Stimulated activated CD4-positive, alpha-beta T cell treated with anti-CD3 and anti-CD28 coated beads, Interleukin-2, amount 100 ng/mL, for 4 hours (primary cell): Measurements from ENCODE around the gene FOXA3.

Experiments used
- DNase-seq: peaks from one replicate; pipeline ENCODE4 v3.0.0-alpha.2; 2020; ENCODE audit warnings: low read depth

The FOXA3 gene

DNA sequence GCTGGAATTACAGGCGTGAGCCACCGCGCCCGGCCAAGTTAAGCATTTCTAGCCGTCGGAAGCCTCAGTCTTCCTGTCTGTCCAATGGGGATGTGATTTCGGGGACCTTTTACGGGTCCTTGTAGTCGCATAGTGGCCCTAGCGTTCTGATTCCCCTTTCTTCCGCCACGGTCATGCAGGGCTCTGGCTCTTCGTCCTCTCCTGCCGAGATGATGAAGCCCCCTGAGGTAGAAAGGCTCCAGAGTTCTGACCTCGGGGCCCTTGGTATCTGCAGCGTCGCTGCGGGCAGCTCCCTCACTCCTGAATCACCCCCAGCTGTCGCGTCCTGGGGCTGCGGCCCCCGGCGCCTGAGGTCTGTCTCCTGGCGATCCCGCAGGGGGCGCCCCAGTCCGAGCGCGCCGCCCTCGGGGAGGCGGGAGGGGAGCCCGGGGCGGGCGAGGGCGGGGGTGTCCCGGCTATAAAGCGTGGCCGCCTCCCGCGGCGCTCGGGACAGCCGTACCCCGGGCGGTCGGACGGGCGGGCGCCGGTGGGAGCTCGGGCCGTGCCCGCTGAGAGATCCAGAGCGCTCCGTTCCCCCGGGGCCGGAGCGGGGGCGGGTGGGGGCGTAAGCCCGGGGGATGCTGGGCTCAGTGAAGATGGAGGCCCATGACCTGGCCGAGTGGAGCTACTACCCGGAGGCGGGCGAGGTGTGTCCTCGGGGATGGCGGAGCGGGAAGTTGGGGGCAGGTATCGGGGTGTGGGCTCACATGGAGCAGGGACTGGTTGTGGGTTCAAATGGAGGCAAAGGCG is at the start of gene FOXA3:
Gene FOXA3 (plus strand): TSS at position 487 of the 789 bp plus-strand sequence. CDS start 131 bp downstream, at position 618.
- DNase-seq, result peak; percentile 28

DNA sequence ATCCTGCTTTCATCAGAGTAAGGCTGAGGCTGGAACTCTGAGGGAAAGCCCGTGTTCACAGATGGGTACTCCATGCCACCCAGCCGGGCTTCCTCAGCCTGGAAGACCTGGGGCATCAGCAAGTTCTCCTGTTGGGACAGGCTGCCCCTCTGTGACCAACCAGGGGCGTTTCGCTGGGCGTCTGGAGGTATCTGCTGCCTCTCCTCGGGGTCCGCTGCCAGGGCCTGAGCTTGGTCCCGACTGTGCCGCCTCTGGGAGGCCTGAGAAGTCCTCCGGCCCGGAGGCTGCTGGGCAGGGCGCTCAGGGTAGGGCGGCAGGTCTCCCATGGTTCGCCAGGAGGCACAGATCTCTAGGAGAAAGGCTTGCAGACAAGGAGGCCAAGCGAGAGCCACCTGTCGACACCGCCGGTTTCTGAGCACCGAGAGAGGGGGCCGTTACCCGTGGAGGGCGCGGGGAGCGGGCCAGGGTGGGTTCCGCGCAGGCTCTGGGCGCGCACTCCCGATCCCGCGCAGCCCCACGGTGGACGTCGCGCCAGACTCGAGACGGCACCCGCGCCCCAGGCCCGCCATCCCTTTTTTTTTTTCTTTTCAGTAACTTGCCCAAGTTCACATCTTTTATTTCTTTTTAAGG is 49.2 kb upstream of the FOXA3 start, which contains the start of gene RSPH6A:
Gene RSPH6A (minus strand): TSS at position 458 of the 630 bp plus-strand sequence. CDS start 132 bp downstream, at position 326.
- no peak for DNase-seq

DNA sequence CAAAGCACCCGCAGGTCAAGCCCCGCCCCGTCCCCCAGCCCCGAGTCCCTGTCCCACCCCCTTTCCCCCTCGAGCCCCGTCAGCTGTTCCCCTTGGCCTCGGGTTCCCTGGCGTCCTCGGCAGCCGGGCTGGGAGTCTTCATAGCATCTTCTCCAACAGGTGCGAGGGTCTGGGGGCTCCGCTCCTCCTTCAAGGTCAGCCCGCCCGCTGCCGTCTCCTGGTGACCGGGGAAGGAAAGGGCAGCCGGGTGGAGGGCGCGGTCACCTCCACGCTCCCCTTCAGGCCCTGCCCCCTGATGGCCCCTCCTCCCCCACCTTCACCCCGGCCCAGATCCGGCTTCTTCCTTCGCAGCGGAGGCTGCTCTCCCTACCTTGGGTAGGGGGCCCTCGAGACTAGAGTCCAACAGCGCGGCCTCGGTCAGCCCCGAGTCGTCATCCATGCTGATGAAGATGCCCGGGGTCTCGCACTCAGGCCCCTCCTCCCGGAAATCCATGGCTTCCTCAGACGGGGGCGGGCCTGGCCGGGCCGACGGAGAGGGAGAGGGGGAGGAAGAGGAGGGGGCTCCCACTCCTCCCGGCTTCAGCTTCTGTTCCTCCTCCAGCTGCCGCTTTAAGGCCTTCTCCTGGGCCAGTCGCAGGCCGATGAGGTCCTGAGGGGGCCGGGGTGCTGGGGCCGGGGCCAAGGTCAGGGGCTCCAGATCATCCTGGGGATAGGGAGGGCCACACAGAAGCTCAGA is 48.5 kb upstream of the FOXA3 start:
- DNase-seq, result no peak

- no peak for DNase-seq
Measured at GRCh38 chr19:45816236-45817009, 47.7 kb upstream of the FOXA3 start.

DNA sequence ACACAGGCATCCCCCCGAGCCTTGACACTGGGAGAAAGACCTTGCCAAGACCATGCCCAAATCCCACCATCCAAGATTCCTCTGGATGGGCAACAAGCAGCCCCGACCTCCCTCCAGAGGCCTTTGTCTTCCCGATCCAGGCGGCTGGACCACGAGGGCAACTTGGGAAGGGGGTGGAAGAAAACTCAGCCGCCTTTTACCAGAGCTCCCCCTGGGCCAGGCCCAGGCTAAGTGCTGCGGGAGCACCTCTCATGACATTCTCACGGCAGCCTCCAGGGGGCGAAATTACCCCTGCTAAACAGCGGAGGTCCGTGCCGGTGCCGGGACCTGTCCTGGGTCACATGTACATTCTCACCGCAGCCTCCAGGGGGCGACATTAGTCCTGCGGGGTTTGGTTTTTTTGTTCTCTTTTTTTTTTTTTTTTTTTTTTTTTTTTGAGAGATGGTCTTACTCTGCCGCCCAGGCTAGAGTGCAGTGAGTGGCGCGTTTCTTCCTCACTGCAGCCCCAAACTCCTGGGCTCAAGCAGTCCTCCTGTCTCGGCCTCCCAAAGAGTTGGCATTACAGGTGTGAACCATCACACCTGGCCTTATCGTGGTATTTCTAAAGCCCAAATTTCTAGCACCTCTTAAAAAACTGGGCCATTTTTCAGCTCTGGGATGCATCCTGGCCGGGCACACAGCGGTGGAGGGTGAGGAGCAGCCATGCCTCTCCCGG is 47.0 kb upstream of the FOXA3 start:
- DNase-seq, result peak; percentile 95

GRCh38 chr19:45817725-45818301 is 46.3 kb upstream of the FOXA3 start:
- DNase-seq, result no peak

DNA sequence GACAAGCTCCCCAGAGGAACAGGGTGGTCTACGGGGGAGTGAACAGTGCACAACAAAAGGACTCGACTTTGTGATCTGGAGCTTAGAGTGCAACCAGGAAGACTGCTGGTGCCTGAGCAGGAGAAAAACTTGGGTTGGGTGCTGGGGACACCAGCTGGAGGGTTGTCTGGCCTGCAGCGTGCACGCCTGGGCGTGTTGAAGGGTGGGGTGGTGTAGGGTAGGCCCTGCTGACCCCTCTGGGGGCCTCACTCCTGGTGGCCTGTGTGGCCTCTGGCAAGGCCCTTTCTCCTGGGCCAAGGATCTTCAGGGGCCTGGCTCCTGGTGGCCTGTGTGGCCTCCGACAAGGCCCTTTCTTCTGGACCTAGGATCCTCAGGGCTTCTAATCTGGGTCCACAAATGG is 44.4 kb upstream of the FOXA3 start:
- no peak for DNase-seq

DNA sequence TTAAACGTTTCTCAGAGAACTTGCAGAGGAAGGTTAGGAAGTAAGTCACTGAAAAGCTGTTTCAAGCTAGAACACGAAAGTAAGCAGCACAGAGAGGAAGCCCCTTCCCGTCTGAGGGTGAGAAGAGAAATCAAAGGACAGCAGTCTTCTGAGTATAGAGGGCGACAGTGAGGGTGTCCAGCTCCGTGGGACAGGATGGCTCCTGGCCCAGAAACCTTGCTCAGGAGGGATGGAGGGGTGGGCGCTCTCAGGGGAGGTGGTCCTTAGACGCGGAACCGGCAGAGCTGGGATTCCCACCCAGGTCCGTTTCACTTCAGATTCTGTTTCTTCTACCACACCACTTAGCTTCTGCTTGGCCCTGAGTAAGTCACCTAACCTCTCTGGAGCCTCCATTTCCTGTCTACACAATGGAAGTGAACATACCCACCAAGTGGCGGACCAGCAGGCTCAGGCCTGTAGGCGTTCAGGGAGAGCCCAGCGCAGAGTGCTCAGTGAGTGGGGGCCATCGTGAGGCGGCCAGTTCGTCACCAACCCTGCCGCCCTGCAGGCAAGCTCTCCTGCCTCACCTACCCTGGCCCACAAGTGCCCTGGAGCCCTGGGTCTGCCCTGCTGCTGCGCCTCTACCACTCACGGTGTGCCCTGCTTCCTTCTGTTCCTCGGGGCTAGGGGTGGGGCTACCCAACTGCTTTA is 43.6 kb upstream of the FOXA3 start:
- no peak for DNase-seq

GRCh38 chr19:45821103-45821521 is 43.0 kb upstream of the FOXA3 start:
- no peak for DNase-seq

DNA sequence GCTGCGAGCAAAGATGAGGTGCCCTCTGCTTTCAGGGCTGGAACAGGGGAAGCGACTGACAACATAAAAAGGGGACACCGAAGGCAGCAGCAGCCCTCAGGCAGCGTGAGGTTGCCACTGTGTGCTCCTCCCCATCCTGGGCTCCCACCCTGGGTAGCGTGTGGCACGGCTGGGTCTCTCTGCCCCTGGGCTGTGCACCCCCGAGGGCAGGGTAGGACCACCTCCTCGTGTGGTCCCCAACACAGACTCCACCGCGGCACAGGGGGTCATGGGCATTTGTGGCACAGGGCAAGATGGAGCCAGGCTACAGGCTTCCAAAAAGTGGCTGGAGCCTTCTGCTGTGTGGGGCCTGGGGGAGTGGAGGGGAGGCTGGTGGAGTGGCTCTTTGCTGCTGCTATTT is 42.6 kb upstream of the FOXA3 start:
- DNase-seq, result no peak

- no peak for DNase-seq
Measured at GRCh38 chr19:45822716-45823115, 41.4 kb upstream of the FOXA3 start.

DNA sequence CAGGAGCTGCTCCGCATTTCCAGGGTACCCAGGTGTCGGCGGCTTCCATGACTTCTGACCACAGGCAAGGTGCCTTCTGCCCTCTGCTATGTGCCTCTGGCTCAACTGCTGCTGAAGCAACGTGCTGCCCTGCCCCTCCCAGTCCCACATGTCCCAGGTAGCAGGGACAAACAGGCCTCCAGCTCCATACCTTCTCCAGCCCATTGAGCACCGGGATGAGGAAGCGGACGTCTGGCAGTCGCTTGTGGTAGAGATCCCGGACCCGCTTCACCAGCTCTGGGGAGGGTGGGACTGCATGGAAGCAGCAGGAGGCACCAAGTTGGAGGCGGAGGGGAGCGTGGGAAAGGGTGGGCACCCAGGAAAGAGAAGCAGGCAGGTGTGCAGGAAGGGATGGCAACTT is 40.9 kb upstream of the FOXA3 start:
- no peak for DNase-seq

DNA sequence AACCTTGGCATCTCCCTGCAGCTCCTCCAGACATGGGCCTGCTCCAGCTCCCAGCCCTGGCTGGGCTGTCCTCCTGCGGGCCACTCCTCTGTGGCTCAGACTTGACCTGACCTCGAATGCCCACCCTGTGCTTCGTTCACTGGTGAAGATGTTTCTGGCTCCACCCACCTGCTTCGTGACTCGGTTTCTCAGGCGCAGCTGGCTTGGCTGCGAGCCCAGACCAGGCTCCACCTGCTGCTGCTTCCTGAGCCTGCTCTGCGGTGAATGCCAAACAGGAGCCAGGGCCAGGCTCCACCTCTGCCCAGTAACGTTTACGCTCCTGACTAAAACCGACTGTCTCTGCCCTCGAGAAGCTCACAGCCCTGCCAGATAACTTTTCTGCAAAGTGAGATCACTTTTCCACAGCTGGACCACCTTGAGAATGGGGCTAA is 40.1 kb upstream of the FOXA3 start:
- DNase-seq, result no peak

DNA sequence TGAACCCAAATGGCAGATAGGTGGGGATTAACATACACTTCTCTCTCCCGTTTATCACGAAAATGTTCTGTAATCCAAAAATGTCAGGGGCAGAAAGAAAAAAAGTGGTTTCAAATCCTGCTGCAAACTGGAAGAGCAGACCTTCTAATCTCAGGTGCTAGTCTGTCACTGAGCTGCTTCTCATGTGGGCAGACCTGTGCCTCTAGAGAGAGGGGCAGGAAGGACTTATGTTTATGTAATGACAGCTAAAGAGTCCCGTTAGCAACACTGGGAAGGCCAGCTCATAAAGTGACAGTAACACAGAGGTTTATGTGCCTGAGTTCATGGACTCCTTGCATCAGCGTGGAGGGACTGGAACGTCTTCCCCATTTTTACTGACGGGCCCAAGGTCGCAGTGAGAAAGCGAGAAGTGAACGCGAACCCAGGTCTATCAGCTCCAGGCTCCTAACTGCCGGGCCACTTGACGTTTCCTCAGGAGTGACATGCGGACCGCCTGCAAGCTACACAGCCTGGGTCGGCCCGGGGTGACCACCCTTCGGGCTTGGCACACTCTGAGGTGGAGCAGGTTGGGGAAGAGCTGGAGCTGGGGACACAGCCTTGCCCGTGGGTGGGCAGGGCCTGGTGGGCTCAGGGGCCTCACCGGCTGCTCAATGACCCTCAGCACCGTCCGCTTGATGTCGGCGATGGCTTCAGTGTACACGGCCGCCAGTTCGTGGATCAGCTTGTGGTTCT is 39.4 kb upstream of the FOXA3 start:
- DNase-seq, result no peak

GRCh38 chr19:45825263-45825605 is 38.9 kb upstream of the FOXA3 start:
- DNase-seq, result no peak

DNA sequence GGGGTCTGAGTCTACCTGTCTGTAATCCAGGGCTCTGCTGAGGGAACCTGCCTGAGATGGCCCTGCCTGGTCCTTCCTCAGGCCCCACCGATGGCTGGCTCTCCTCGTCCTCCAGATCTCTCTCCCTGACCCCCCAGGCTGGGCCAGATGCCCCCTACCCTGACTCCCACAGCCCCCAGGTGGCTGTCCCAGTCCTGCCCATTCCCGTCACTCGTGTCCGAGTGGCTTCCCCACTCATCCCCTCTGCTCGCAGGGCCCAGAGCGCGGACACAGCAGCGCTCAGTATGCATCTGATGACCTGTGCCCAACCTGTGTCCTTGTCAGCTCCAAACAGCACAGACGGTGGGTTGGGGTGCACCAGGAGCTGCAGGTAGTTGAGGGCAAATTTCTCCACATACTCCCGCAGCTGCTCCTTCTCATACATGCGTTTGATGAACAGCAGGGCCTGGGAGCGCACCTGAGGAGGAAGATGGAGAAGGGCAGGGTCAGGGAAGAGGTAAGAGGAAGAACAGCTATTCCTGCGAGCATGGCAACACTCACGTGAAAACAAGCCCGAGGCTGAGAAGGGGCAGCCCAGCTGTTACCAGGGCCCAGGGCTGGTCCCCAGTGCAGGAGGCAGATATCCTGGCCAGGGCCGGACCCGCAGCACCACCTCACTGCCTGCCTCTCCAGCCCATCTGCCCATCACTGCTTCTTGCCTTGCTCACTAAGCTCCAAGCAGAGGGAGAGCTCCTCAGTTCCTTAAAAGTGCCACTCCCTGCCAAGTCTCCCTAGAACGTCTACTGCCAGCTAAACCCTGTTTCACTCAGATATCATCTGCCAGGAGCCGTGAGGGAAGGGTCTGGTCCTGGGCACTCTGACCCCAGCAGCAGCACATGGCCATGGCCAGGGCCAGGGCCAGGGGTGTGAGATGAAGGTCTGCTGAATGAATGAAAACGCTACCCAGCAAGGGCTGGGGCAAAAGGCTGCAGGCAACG is 37.9 kb upstream of the FOXA3 start:
- no peak for DNase-seq

GRCh38 chr19:45826934-45827333 is 37.2 kb upstream of the FOXA3 start:
- DNase-seq, result no peak

GRCh38 chr19:45827459-45828093 is 36.5 kb upstream of the FOXA3 start:
- no peak for DNase-seq
